Measurements from ENCODE around the gene GRID1. TPM values are rescaled to one million over a fixed set of nuclear protein-coding genes. Genes with fewer than 3 reads are reported as not detected.

The GRID1 gene
- polyA plus RNA-seq, 1 donor (not counting 4 experiments of a cell fraction or from before 2014, with no cell fraction given), result 0.01 TPM

- H3K27ac ChIP-seq (ENCODE audit: control insufficient read depth, insufficient read depth, low read length), result no peak overlapping the region
- H2AFZ ChIP-seq (ENCODE audit: control insufficient read depth, low read length), result no peak overlapping the region
- H3K9me1 ChIP-seq (ENCODE audit: control insufficient read depth, extremely low read depth, insufficient read depth, low read length), result no peaks in the 10 kb centered on the region
- no peaks in the 10 kb centered on the region for H3K4me1 ChIP-seq (ENCODE audit: control insufficient read depth, extremely low read depth, insufficient read depth, low read length)
- H3K36me3 ChIP-seq (ENCODE audit: control insufficient read depth in 2 of 2, extremely low read depth in 1 of 2, insufficient read depth in 2 of 2, low read length in 2 of 2), result no peaks in the 10 kb centered on the region
- DNase-seq (ENCODE audit: low read depth, low spot score) (no peak), FAIRE-seq (no peak)
- TF ChIP-seq, protein P1, sequence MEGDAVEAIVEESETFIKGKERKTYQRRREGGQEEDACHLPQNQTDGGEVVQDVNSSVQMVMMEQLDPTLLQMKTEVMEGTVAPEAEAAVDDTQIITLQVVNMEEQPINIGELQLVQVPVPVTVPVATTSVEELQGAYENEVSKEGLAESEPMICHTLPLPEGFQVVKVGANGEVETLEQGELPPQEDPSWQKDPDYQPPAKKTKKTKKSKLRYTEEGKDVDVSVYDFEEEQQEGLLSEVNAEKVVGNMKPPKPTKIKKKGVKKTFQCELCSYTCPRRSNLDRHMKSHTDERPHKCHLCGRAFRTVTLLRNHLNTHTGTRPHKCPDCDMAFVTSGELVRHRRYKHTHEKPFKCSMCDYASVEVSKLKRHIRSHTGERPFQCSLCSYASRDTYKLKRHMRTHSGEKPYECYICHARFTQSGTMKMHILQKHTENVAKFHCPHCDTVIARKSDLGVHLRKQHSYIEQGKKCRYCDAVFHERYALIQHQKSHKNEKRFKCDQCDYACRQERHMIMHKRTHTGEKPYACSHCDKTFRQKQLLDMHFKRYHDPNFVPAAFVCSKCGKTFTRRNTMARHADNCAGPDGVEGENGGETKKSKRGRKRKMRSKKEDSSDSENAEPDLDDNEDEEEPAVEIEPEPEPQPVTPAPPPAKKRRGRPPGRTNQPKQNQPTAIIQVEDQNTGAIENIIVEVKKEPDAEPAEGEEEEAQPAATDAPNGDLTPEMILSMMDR (optimal IDR thresholded peaks at IDR 0.05 in 1 of 3, IDR thresholded peaks at IDR 0.05 in 1 of 3, conservative IDR thresholded peaks at IDR 0.05 in 1 of 3; ENCODE audit: extremely low read depth in 1 of 3, insufficient read depth in 2 of 3, low read length in 3 of 3), result no peak
- TF ChIP-seq EZH2 (IDR thresholded peaks at IDR 0.05; ENCODE audit: low read length), result no peak
- no peaks in the 10 kb centered on the region for H3K79me2 ChIP-seq (ENCODE audit: control insufficient read depth, insufficient read depth, low read length)
- H3K27me3 ChIP-seq (ENCODE audit: control insufficient read depth, extremely low read depth, insufficient read depth, low read length), result no peaks in the 10 kb centered on the region
- no peaks in the 10 kb centered on the region for H3K9me3 ChIP-seq (ENCODE audit: control insufficient read depth, low read depth, low read length)
- no peaks in the 10 kb centered on the region for H4K20me1 ChIP-seq (ENCODE audit: control insufficient read depth, extremely low read depth, insufficient read depth, low read length)
- H3K4me2 ChIP-seq (ENCODE audit: control insufficient read depth, extremely low read depth, insufficient read depth, low read depth, low read length), result no peak overlapping the region
- dilution Hi-C loops (cut with MboI; ENCODE audit: extremely low pct_ligation_motif_present, low sequenced_read_pairs), result no loop called here
- no peak overlapping the region for H3K9ac ChIP-seq (ENCODE audit: control insufficient read depth, extremely low read depth, insufficient read depth, low read length)
- H3K4me3 ChIP-seq (ENCODE audit: control insufficient read depth in 2 of 3, extremely low read depth in 1 of 3, insufficient read depth in 2 of 3, low read depth in 1 of 3, low read length in 3 of 3), result no peak overlapping the region
These were observed 260.0 kb downstream of the GRID1 start for GRCh38 chr10:86106616-86107015.

DNA sequence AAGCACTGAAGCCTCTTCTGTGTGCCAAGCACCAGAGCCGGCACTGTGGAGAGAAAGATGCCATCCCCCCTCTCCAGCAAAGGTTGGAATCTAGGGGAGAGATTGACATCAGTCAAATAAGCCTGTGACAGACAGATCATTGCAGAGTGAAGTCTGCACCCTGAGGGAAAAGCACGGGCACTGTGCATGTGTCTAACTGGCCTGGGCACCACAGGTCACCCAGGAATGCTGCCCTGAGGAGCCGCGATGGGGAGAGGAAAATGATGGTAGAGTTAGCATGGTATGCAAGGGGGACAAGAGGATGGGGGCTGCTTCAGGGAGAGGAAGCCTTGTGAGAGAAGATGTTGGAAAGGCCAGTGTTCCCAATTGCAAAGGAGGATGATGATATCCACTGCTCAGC lies 261.0 kb downstream of the GRID1 start:
- H3K9me1 ChIP-seq (ENCODE audit: control insufficient read depth, extremely low read depth, insufficient read depth, low read length), result no peaks in the 10 kb centered on the region
- H3K79me2 ChIP-seq (ENCODE audit: control insufficient read depth, insufficient read depth, low read length), result no peaks in the 10 kb centered on the region
- no peak overlapping the region for H3K4me2 ChIP-seq (ENCODE audit: control insufficient read depth, extremely low read depth, insufficient read depth, low read depth, low read length)
- no peaks in the 10 kb centered on the region for H3K36me3 ChIP-seq (ENCODE audit: control insufficient read depth in 2 of 2, extremely low read depth in 1 of 2, insufficient read depth in 2 of 2, low read length in 2 of 2)
- H3K9ac ChIP-seq (ENCODE audit: control insufficient read depth, extremely low read depth, insufficient read depth, low read length), result no peak overlapping the region
- H3K9me3 ChIP-seq (ENCODE audit: control insufficient read depth, low read depth, low read length), result no peaks in the 10 kb centered on the region
- H3K4me3 ChIP-seq (ENCODE audit: control insufficient read depth in 2 of 3, extremely low read depth in 1 of 3, insufficient read depth in 2 of 3, low read depth in 1 of 3, low read length in 3 of 3), result no peak overlapping the region
- H3K4me1 ChIP-seq (ENCODE audit: control insufficient read depth, extremely low read depth, insufficient read depth, low read length), result no peaks in the 10 kb centered on the region
- FAIRE-seq (no peak), DNase-seq (ENCODE audit: low read depth, low spot score) (no peak)
- no peaks in the 10 kb centered on the region for H3K27me3 ChIP-seq (ENCODE audit: control insufficient read depth, extremely low read depth, insufficient read depth, low read length)
- no peak overlapping the region for H3K27ac ChIP-seq (ENCODE audit: control insufficient read depth, insufficient read depth, low read length)
- dilution Hi-C loops (cut with MboI; ENCODE audit: extremely low pct_ligation_motif_present, low sequenced_read_pairs), result no loop called here
- H2AFZ ChIP-seq (ENCODE audit: control insufficient read depth, low read length), result no peak overlapping the region
- no peaks in the 10 kb centered on the region for H4K20me1 ChIP-seq (ENCODE audit: control insufficient read depth, extremely low read depth, insufficient read depth, low read length)
- TF ChIP-seq, protein P1 (optimal IDR thresholded peaks at IDR 0.05 in 1 of 3, IDR thresholded peaks at IDR 0.05 in 1 of 3, conservative IDR thresholded peaks at IDR 0.05 in 1 of 3; ENCODE audit: extremely low read depth in 1 of 3, insufficient read depth in 2 of 3, low read length in 3 of 3), result no peak
